ENCODE measurements around the gene SRSF12. TPM values are rescaled to one million over a fixed set of nuclear protein-coding genes. Genes with fewer than 3 reads are reported as not detected.

SRSF12 gene
- total and polyA plus RNA-seq, 2 donors (not counting 3 experiments of a cell fraction or from before 2014, with no cell fraction given), result 0.07 to 0.18 TPM

GRCh38 chr6:89110284-89110683, 7.6 kb downstream of the SRSF12 start:
- Histone ChIP-seq H4K20me1 (replicated peaks; ENCODE audit: control insufficient read depth, extremely low read depth, insufficient read depth, low read length) (no peaks in the 10 kb centered on the region), H3K9me3 (replicated peaks; ENCODE audit: control insufficient read depth, insufficient read depth, low read length) (no peaks in the 10 kb centered on the region), H3K79me2 (ENCODE audit: control insufficient read depth, insufficient read depth, low read length) (no peaks in the 10 kb centered on the region), H3K4me1 (ENCODE audit: control insufficient read depth, extremely low read depth, insufficient read depth, low read length) (no peaks in the 10 kb centered on the region), H3K9ac (replicated peaks; ENCODE audit: extremely low read depth, insufficient read depth, low read length) (no peak overlapping the region), H3K27me3 (ENCODE audit: control insufficient read depth in 2 of 2, insufficient read depth in 2 of 2, low read length in 2 of 2) (peaks cover 1 to 2% of the 10 kb centered on the region in 2 experiments), H3K36me3 (ENCODE audit: control insufficient read depth in 2 of 2, extremely low read depth in 1 of 2, insufficient read depth in 2 of 2, low read length in 2 of 2) (no peaks in the 10 kb centered on the region), H2AFZ (ENCODE audit: low read depth, low read length) (no peak overlapping the region), H3K4me3 (replicated peaks in 1 of 3; ENCODE audit: insufficient read depth in 1 of 3, low read depth in 1 of 3, low read length in 3 of 3) (no peak overlapping the region), H3K9me1 (replicated peaks; ENCODE audit: control insufficient read depth, extremely low read depth, insufficient read depth, low read length) (no peaks in the 10 kb centered on the region), H3K27ac (ENCODE audit: insufficient read depth, low read depth, low read length) (no peak overlapping the region), H3K4me2 (ENCODE audit: insufficient read depth, low read length) (no peak overlapping the region)
- DNase-seq (ENCODE audit: low read depth, low spot score), result no peak
- no peak for TF ChIP-seq CTCF (IDR thresholded peaks at IDR 0.05; ENCODE audit: extremely low read depth in 1 of 2, insufficient read depth in 1 of 2, low read depth in 1 of 2, low read length in 2 of 2)
- no peak for TF ChIP-seq MAX (IDR thresholded peaks at IDR 0.05; ENCODE audit: insufficient read depth, insufficient read length)
- TF ChIP-seq GATA2 (IDR thresholded peaks at IDR 0.05; ENCODE audit: insufficient read depth, insufficient read length, low read depth, low read length), result no peak
- no peak for TF ChIP-seq EZH2 (IDR thresholded peaks at IDR 0.05; ENCODE audit: borderline replicate concordance, low read depth, low read length, severe bottlenecking)
- no peak for TF ChIP-seq FOS (IDR thresholded peaks at IDR 0.05; ENCODE audit: borderline replicate concordance, insufficient read depth, low read length)
- CTCF ChIA-PET, result interaction anchor here (0.5 kb wide), 1 partner anchor 34 kb away, joined by 3 read pairs; no protein-coding TSS in a partner anchor
- dilution Hi-C loops (cut with MboI; ENCODE audit: extremely low pct_ligation_motif_present, low sequenced_read_pairs) (no loop called here), intact Hi-C loops (cut with micrococcal nuclease) (no loop called here)
- POLR2A ChIA-PET, result no interaction called here
- no peak for FAIRE-seq
- no TSS peak for BruUV-seq (replicated peaks)

GRCh38 chr6:89100114-89100513, 17.8 kb downstream of the SRSF12 start:
- BruUV-seq (replicated peaks), result no TSS peak
- Histone ChIP-seq H3K9me3 (replicated peaks; ENCODE audit: control insufficient read depth, insufficient read depth, low read length) (no peaks in the 10 kb centered on the region), H3K36me3 (ENCODE audit: control insufficient read depth in 2 of 2, extremely low read depth in 1 of 2, insufficient read depth in 2 of 2, low read length in 2 of 2) (no peaks in the 10 kb centered on the region), H3K4me1 (ENCODE audit: control insufficient read depth, extremely low read depth, insufficient read depth, low read length) (no peaks in the 10 kb centered on the region), H3K9ac (replicated peaks; ENCODE audit: extremely low read depth, insufficient read depth, low read length) (no peak overlapping the region), H4K20me1 (replicated peaks; ENCODE audit: control insufficient read depth, extremely low read depth, insufficient read depth, low read length) (no peaks in the 10 kb centered on the region), H3K27ac (ENCODE audit: insufficient read depth, low read depth, low read length) (no peak overlapping the region), H3K4me3 (replicated peaks in 1 of 3; ENCODE audit: insufficient read depth in 1 of 3, low read depth in 1 of 3, low read length in 3 of 3) (no peak overlapping the region), H3K79me2 (ENCODE audit: control insufficient read depth, insufficient read depth, low read length) (no peaks in the 10 kb centered on the region), H3K27me3 (ENCODE audit: control insufficient read depth in 2 of 2, insufficient read depth in 2 of 2, low read length in 2 of 2) (no peaks in the 10 kb centered on the region), H2AFZ (ENCODE audit: low read depth, low read length) (no peak overlapping the region), H3K4me2 (ENCODE audit: insufficient read depth, low read length) (no peak overlapping the region), H3K9me1 (replicated peaks; ENCODE audit: control insufficient read depth, extremely low read depth, insufficient read depth, low read length) (no peaks in the 10 kb centered on the region)
- POLR2A ChIA-PET, result no interaction called here
- intact Hi-C loops (cut with micrococcal nuclease) (no loop called here), dilution Hi-C loops (cut with MboI; ENCODE audit: extremely low pct_ligation_motif_present, low sequenced_read_pairs) (no loop called here)
- FAIRE-seq (no peak), DNase-seq (ENCODE audit: low read depth, low spot score) (no peak)
- TF ChIP-seq POLR2AphosphoS5 (IDR thresholded peaks at IDR 0.05; ENCODE audit: insufficient read depth, low read depth, low read length), result no peak
- no peak for TF ChIP-seq FOS (IDR thresholded peaks at IDR 0.05; ENCODE audit: borderline replicate concordance, insufficient read depth, low read length)
- no peak for TF ChIP-seq GATA2 (IDR thresholded peaks at IDR 0.05; ENCODE audit: insufficient read depth, insufficient read length, low read depth, low read length)
- no peak for TF ChIP-seq MAX (IDR thresholded peaks at IDR 0.05; ENCODE audit: insufficient read depth, insufficient read length)
- TF ChIP-seq POLR2A (IDR thresholded peaks at IDR 0.05; ENCODE audit: low read depth, low read length), result no peak
- TF ChIP-seq MYC (IDR thresholded peaks at IDR 0.05; ENCODE audit: low read depth, low read length), result no peak
- TF ChIP-seq JUN (IDR thresholded peaks at IDR 0.05; ENCODE audit: borderline replicate concordance, insufficient read depth, insufficient read length, low read depth), result no peak
- TF ChIP-seq EZH2 (IDR thresholded peaks at IDR 0.05; ENCODE audit: borderline replicate concordance, low read depth, low read length, severe bottlenecking), result no peak
- no peak for TF ChIP-seq CTCF (IDR thresholded peaks at IDR 0.05; ENCODE audit: extremely low read depth in 1 of 2, insufficient read depth in 1 of 2, low read depth in 1 of 2, low read length in 2 of 2)
- CTCF ChIA-PET, result interaction anchor here (1.9 kb wide), 1 partner anchor 8 kb away, joined by 7 read pairs; no protein-coding TSS in a partner anchor

Measured in endothelial cell of umbilical vein (primary cell).